ENCODE measurements around the gene TMEM272. TPM values are rescaled to one million over a fixed set of nuclear protein-coding genes. Genes with fewer than 3 reads are reported as not detected.

TMEM272 gene
- total RNA-seq, 1 experiment from 2014 or later: 0.17 TPM

GRCh38 chr13:51814071-51814470, 30.9 kb downstream of the TMEM272 start:
- RAD21 ChIA-PET (ENCODE audit: low non-redundant PET in 1 of 2, low total read pairs in 2 of 2, uncharacterized antibody in 2 of 2, unreplicated experiment in 2 of 2): no interaction called here
- Histone ChIP-seq H3K9me3 (ENCODE audit: control insufficient read depth in 1 of 2, insufficient read depth in 1 of 2, low read depth in 1 of 2, low read length in 2 of 2) (no peaks in the 10 kb centered on the region), H3K4me3 (replicated peaks in 1 of 2; ENCODE audit: low read depth in 1 of 2, low read length in 2 of 2) (no peak overlapping the region), H2AFZ (ENCODE audit: low read depth, low read length, poor library complexity, severe bottlenecking) (no peak overlapping the region), H3K27me3 (ENCODE audit: insufficient read depth, low read length) (no peaks in the 10 kb centered on the region), H4K20me1 (ENCODE audit: insufficient read depth) (no peaks in the 10 kb centered on the region), H3K36me3 (ENCODE audit: control insufficient read depth in 1 of 2, insufficient read depth in 2 of 2, low read length in 2 of 2) (no peaks in the 10 kb centered on the region), H3K9me2 (ENCODE audit: insufficient read depth) (no peaks in the 10 kb centered on the region), H3K9ac (ENCODE audit: low read length) (no peak overlapping the region), H3K27ac (ENCODE audit: low read depth, low read length) (no peak overlapping the region), H3K4me1 (ENCODE audit: control insufficient read depth in 1 of 2, insufficient read depth in 2 of 2, low read length in 2 of 2) (peaks cover 0 to 31% of the 10 kb centered on the region in 2 experiments; a peak in 3 of 4 replicates), H3K79me2 (ENCODE audit: insufficient read depth, low read length) (no peaks in the 10 kb centered on the region), H3K4me2 (ENCODE audit: low read length) (no peak overlapping the region)
- no TSS peak for BruUV-seq (replicated peaks)
- POLR2A ChIA-PET: no interaction called here
- CTCF ChIA-PET: interaction anchor here (0.6 to 2.7 kb wide), 3 partner anchors 13 to 390 kb away, joined by 3 to 22 read pairs (median 3); partner anchors contain the start of gene NEK5
- no peak for DNase-seq (ENCODE audit: low read depth, low spot score)
- intact Hi-C loops (cut with micrococcal nuclease): no loop called here
- TF ChIP-seq, protein P1, sequence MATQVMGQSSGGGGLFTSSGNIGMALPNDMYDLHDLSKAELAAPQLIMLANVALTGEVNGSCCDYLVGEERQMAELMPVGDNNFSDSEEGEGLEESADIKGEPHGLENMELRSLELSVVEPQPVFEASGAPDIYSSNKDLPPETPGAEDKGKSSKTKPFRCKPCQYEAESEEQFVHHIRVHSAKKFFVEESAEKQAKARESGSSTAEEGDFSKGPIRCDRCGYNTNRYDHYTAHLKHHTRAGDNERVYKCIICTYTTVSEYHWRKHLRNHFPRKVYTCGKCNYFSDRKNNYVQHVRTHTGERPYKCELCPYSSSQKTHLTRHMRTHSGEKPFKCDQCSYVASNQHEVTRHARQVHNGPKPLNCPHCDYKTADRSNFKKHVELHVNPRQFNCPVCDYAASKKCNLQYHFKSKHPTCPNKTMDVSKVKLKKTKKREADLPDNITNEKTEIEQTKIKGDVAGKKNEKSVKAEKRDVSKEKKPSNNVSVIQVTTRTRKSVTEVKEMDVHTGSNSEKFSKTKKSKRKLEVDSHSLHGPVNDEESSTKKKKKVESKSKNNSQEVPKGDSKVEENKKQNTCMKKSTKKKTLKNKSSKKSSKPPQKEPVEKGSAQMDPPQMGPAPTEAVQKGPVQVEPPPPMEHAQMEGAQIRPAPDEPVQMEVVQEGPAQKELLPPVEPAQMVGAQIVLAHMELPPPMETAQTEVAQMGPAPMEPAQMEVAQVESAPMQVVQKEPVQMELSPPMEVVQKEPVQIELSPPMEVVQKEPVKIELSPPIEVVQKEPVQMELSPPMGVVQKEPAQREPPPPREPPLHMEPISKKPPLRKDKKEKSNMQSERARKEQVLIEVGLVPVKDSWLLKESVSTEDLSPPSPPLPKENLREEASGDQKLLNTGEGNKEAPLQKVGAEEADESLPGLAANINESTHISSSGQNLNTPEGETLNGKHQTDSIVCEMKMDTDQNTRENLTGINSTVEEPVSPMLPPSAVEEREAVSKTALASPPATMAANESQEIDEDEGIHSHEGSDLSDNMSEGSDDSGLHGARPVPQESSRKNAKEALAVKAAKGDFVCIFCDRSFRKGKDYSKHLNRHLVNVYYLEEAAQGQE (IDR thresholded peaks at IDR 0.05; ENCODE audit: low read depth): no peak
- TF ChIP-seq EZH2 (IDR thresholded peaks at IDR 0.05) (no peak), SIN3A (IDR thresholded peaks at IDR 0.05; ENCODE audit: low read depth) (no peak)
- ATAC-seq: no peak

DNA sequence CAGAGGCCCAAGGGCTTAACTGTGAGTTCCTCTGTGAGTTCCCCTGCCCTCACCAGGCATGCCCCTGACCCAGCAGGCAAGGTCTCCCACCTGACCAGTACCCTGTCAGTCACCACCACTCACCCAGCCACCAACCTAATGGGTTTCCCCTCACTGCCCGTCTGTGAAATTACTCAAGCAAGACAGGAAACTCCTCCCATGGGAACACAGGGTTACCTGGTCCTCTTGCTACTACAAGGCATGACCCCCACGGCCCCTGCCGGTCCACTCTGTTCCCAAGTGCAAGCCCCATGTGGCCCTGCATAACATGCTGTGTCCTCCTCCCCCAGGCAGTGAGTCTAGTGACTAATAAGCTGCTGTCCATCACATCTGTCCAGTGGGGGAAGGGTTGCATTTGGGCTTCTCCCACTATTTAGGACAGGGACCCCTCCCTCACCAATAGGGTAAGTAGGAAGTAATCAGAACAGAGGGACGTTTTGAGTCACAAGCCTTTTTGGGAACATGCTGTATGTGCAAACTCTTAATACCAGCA, 33.0 kb downstream of the TMEM272 start:
- peaks cover 0 to 26% of the 10 kb centered on the region in 2 experiments; a peak in 3 of 4 replicates for H3K4me1 ChIP-seq (ENCODE audit: control insufficient read depth in 1 of 2, insufficient read depth in 2 of 2, low read length in 2 of 2)
- H3K79me2 ChIP-seq (ENCODE audit: insufficient read depth, low read length): no peaks in the 10 kb centered on the region
- no peaks in the 10 kb centered on the region for H3K9me2 ChIP-seq (ENCODE audit: insufficient read depth)
- DNase-seq (ENCODE audit: low read depth, low spot score) (no peak), ATAC-seq (no peak)
- ChIA-PET POLR2A (no interaction called here), RAD21 (ENCODE audit: low non-redundant PET in 1 of 2, low total read pairs in 2 of 2, uncharacterized antibody in 2 of 2, unreplicated experiment in 2 of 2) (no interaction called here), CTCF (no interaction called here)
- H2AFZ ChIP-seq (ENCODE audit: low read depth, low read length, poor library complexity, severe bottlenecking): no peak overlapping the region
- BruUV-seq (replicated peaks): no TSS peak
- H3K4me2 ChIP-seq (ENCODE audit: low read length): no peak overlapping the region; the same call in 1 of the 2 replicates
- no peaks in the 10 kb centered on the region for H3K36me3 ChIP-seq (ENCODE audit: control insufficient read depth in 1 of 2, insufficient read depth in 2 of 2, low read length in 2 of 2)
- H4K20me1 ChIP-seq (ENCODE audit: insufficient read depth): no peaks in the 10 kb centered on the region
- intact Hi-C loops (cut with micrococcal nuclease): no loop called here
- no peak overlapping the region for H3K4me3 ChIP-seq (replicated peaks in 1 of 2; ENCODE audit: low read depth in 1 of 2, low read length in 2 of 2)
- H3K9me3 ChIP-seq (ENCODE audit: control insufficient read depth in 1 of 2, insufficient read depth in 1 of 2, low read depth in 1 of 2, low read length in 2 of 2): no peaks in the 10 kb centered on the region
- H3K27ac ChIP-seq (ENCODE audit: low read depth, low read length): no peak overlapping the region
- no peaks in the 10 kb centered on the region for H3K27me3 ChIP-seq (ENCODE audit: insufficient read depth, low read length)
- no peak overlapping the region for H3K9ac ChIP-seq (ENCODE audit: low read length)
- no peak for TF ChIP-seq SIN3A (IDR thresholded peaks at IDR 0.05; ENCODE audit: low read depth)
- no peak for TF ChIP-seq SP1 (IDR thresholded peaks at IDR 0.05; ENCODE audit: low read depth)
- TF ChIP-seq CBX3 (IDR thresholded peaks at IDR 0.05; ENCODE audit: low read depth): no peak
- TF ChIP-seq ATF3 (IDR thresholded peaks at IDR 0.05): no peak
- TF ChIP-seq EZH2phosphoT487 (IDR thresholded peaks at IDR 0.05; ENCODE audit: borderline replicate concordance): no peak
- no peak for TF ChIP-seq ELF1 (IDR thresholded peaks at IDR 0.05; ENCODE audit: borderline replicate concordance, low read depth)
- TF ChIP-seq YY1 (IDR thresholded peaks at IDR 0.05; ENCODE audit: extremely low read depth, insufficient replicate concordance, low read depth, low read length): no peak
- TF ChIP-seq MAX (IDR thresholded peaks at IDR 0.05): no peak
- TF ChIP-seq ZFX (IDR thresholded peaks at IDR 0.05): no peak
- TF ChIP-seq, protein P1 (IDR thresholded peaks at IDR 0.05; ENCODE audit: low read depth): no peak
- no peak for TF ChIP-seq POLR2AphosphoS5 (IDR thresholded peaks at IDR 0.05; ENCODE audit: low read depth, low read length)
- TF ChIP-seq FOSL1 (IDR thresholded peaks at IDR 0.05; ENCODE audit: low read depth): no peak
